Measurements from ENCODE around the gene MSRB3. TPM values are rescaled to one million over a fixed set of nuclear protein-coding genes. Genes with fewer than 3 reads are reported as not detected.

Gene MSRB3
- total and polyA plus RNA-seq, 2 donors (not counting 3 experiments of a cell fraction or from before 2014, with no cell fraction given), result 20.0 to 59.3 TPM

GRCh38 chr12:65504417-65504816 is 225.9 kb downstream of the MSRB3 start:
- H3K9ac ChIP-seq (replicated peaks; ENCODE audit: extremely low read depth, insufficient read depth, low read length), result no peak overlapping the region
- no peak for DNase-seq (ENCODE audit: low read depth, low spot score)
- dilution Hi-C loops (cut with MboI; ENCODE audit: extremely low pct_ligation_motif_present, low sequenced_read_pairs) (no loop called here), intact Hi-C loops (cut with micrococcal nuclease) (no loop called here)
- H2AFZ ChIP-seq (ENCODE audit: low read depth, low read length), result no peak overlapping the region
- no peaks in the 10 kb centered on the region for H3K9me1 ChIP-seq (replicated peaks; ENCODE audit: control insufficient read depth, extremely low read depth, insufficient read depth, low read length)
- no peak for TF ChIP-seq POLR2AphosphoS5 (IDR thresholded peaks at IDR 0.05; ENCODE audit: insufficient read depth, low read depth, low read length)
- TF ChIP-seq EZH2 (IDR thresholded peaks at IDR 0.05; ENCODE audit: borderline replicate concordance, low read depth, low read length, severe bottlenecking), result no peak
- no peaks in the 10 kb centered on the region for H4K20me1 ChIP-seq (replicated peaks; ENCODE audit: control insufficient read depth, extremely low read depth, insufficient read depth, low read length)
- H3K4me1 ChIP-seq (ENCODE audit: control insufficient read depth, extremely low read depth, insufficient read depth, low read length), result peaks cover 11% of the 10 kb centered on the region
- no peak overlapping the region for H3K4me2 ChIP-seq (ENCODE audit: insufficient read depth, low read length)
- POLR2A ChIA-PET, result no interaction called here
- H3K27me3 ChIP-seq (ENCODE audit: control insufficient read depth in 2 of 2, insufficient read depth in 2 of 2, low read length in 2 of 2), result no peaks in the 10 kb centered on the region
- BruUV-seq (replicated peaks), result no TSS peak
- H3K9me3 ChIP-seq (replicated peaks; ENCODE audit: control insufficient read depth, insufficient read depth, low read length), result no peaks in the 10 kb centered on the region
- CTCF ChIA-PET, result no interaction called here
- no peaks in the 10 kb centered on the region for H3K79me2 ChIP-seq (ENCODE audit: control insufficient read depth, insufficient read depth, low read length)
- no peaks in the 10 kb centered on the region for H3K36me3 ChIP-seq (ENCODE audit: control insufficient read depth in 2 of 2, extremely low read depth in 1 of 2, insufficient read depth in 2 of 2, low read length in 2 of 2)
- no peak overlapping the region for H3K4me3 ChIP-seq (replicated peaks in 1 of 3; ENCODE audit: insufficient read depth in 1 of 3, low read depth in 1 of 3, low read length in 3 of 3)
- no peak for FAIRE-seq
- H3K27ac ChIP-seq (ENCODE audit: insufficient read depth, low read depth, low read length), result no peak overlapping the region

- dilution Hi-C loops (cut with MboI; ENCODE audit: extremely low pct_ligation_motif_present, low sequenced_read_pairs) (no loop called here), intact Hi-C loops (cut with micrococcal nuclease) (no loop called here)
- no peak for DNase-seq (ENCODE audit: low read depth, low spot score)
- no peak for TF ChIP-seq EZH2 (IDR thresholded peaks at IDR 0.05; ENCODE audit: borderline replicate concordance, low read depth, low read length, severe bottlenecking)
- no peak for TF ChIP-seq CTCF (IDR thresholded peaks at IDR 0.05; ENCODE audit: extremely low read depth in 1 of 2, insufficient read depth in 1 of 2, low read depth in 1 of 2, low read length in 2 of 2)
- TF ChIP-seq MYC (IDR thresholded peaks at IDR 0.05; ENCODE audit: low read depth, low read length), result no peak
- no peak for TF ChIP-seq POLR2AphosphoS5 (IDR thresholded peaks at IDR 0.05; ENCODE audit: insufficient read depth, low read depth, low read length)
- TF ChIP-seq GATA2 (IDR thresholded peaks at IDR 0.05; ENCODE audit: insufficient read depth, insufficient read length, low read depth, low read length), result no peak
- TF ChIP-seq MAX (IDR thresholded peaks at IDR 0.05; ENCODE audit: insufficient read depth, insufficient read length), result no peak
- no peak for TF ChIP-seq POLR2A (IDR thresholded peaks at IDR 0.05; ENCODE audit: low read depth, low read length)
- no peak for TF ChIP-seq JUN (IDR thresholded peaks at IDR 0.05; ENCODE audit: borderline replicate concordance, insufficient read depth, insufficient read length, low read depth)
- no peak for TF ChIP-seq FOS (IDR thresholded peaks at IDR 0.05; ENCODE audit: borderline replicate concordance, insufficient read depth, low read length)
- H3K4me2 ChIP-seq (ENCODE audit: insufficient read depth, low read length), result no peak overlapping the region
- no peaks in the 10 kb centered on the region for H3K27me3 ChIP-seq (ENCODE audit: control insufficient read depth in 2 of 2, insufficient read depth in 2 of 2, low read length in 2 of 2)
- no peaks in the 10 kb centered on the region for H3K36me3 ChIP-seq (ENCODE audit: control insufficient read depth in 2 of 2, extremely low read depth in 1 of 2, insufficient read depth in 2 of 2, low read length in 2 of 2)
- ChIA-PET POLR2A (no interaction called here), CTCF (no interaction called here)
- no peaks in the 10 kb centered on the region for H4K20me1 ChIP-seq (replicated peaks; ENCODE audit: control insufficient read depth, extremely low read depth, insufficient read depth, low read length)
- no peak overlapping the region for H3K27ac ChIP-seq (ENCODE audit: insufficient read depth, low read depth, low read length)
- no peaks in the 10 kb centered on the region for H3K9me3 ChIP-seq (replicated peaks; ENCODE audit: control insufficient read depth, insufficient read depth, low read length)
- H3K79me2 ChIP-seq (ENCODE audit: control insufficient read depth, insufficient read depth, low read length), result no peaks in the 10 kb centered on the region
- no peak overlapping the region for H3K4me3 ChIP-seq (replicated peaks in 1 of 3; ENCODE audit: insufficient read depth in 1 of 3, low read depth in 1 of 3, low read length in 3 of 3)
- no peak overlapping the region for H2AFZ ChIP-seq (ENCODE audit: low read depth, low read length)
- no peak for FAIRE-seq
- H3K9ac ChIP-seq (replicated peaks; ENCODE audit: extremely low read depth, insufficient read depth, low read length), result no peak overlapping the region
- peaks cover 7% of the 10 kb centered on the region for H3K4me1 ChIP-seq (ENCODE audit: control insufficient read depth, extremely low read depth, insufficient read depth, low read length)
- BruUV-seq (replicated peaks), result no TSS peak
- H3K9me1 ChIP-seq (replicated peaks; ENCODE audit: control insufficient read depth, extremely low read depth, insufficient read depth, low read length), result no peaks in the 10 kb centered on the region
Measured at GRCh38 chr12:65505386-65506121, 227.1 kb downstream of the MSRB3 start.
